GM18507 (cell line): ENCODE measurements around the gene C19orf47.
A peak's percentile ranks its signal among the peaks of the same experiment; 100 is the strongest.

Experiments
- DNase-seq: peaks from one replicate; pipeline ENCODE4 v3.0.0; 2011; ENCODE audit warnings: low read depth; ENCODE audit not compliant: insufficient read length; ENCODE audit errors: extremely low spot score
- FAIRE-seq: peaks from 2 replicates; lab custom pipeline; 2011; peaks lifted over from hg19 to GRCh38; lab: Jason Lieb, UNC

C19orf47 gene

DNA sequence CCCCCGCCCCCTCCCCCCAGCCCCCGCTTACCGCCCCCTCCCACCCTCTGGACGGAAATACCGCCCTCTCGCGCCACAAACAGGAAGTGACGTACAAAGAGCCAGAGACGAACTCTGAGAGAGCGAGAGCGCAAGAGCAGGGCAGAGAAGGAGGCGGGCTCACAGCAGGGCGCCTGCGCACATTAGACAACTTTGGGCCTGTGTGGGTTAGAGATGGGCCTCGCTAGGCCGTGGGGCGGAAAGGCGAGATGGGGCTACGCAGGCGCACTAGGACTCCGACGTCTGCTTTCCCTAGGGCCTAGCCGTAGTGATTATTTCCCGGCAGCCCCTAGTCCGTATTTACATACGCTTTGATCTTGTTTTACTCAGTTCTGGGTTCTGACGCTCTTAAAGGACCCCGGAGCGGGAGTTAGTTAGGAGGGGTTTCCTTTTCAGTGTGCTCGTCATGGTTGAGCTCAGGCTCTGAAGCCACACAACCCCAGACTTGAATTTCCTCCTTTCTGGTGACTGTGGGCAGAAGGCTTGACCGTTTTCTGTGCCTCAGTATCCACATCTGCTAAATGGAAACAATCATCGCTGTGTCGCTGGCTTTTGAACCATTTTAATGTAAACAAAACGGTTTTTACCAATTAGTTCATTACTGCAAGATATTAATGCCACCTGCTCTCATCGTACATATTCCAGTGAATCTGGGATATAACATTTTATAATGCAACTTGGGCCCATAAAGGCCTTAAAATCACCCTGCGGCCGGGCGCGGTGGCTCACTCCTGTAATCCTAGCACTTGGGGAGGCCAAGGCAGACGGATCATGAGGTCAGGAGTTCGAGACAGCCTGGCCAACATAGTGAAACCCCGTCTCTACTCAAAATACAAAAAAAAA, 62.6 kb downstream of the C19orf47 start:
- DNase-seq (peak; percentile 94), FAIRE-seq (peak; percentile 100)

DNA sequence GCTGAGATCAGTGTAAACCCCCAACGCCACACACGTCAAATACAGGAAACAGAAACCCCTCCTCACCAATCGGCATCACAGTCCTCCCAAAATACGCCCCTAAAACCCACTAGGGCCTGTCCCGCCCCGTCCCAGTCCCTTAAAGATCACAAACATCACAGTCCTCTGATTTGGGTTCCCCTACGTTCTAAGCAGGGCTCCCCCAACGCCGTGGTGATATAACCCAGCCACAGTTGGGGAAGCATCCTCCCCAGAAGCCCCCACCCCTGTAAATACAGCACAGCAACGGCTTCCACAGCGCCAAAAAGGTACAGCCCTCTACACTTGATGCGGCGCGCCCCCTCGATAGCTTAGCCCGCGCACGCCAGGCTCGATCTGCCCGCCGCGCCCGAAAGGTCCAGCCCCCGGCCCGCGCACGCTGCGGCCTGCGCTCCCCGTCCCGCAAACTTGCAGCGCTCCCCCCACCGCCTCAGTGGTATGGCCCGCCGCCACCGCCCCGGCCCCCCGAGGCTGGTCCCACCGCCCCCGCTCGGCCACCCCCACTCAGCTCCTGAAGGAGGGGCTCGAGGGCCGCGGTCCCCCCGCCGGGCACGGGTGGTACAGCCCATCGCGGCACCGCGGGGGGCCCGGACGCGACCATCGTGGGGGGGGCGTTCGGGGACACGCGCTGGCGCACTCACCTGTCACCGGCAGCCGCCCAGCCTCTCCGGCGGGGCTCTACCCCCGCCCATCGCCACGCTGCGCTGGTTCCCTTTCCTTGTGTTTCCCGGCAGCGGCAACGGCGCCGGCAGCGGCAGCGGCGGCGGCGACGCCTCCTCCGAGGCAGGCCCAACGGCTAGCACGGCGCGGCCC, 63.5 kb downstream of the C19orf47 start, which contains the start of gene AKT2:
Gene AKT2 (minus strand): TSS at position 845 of the 852 bp plus-strand sequence. CDS start 20,078 bp downstream, outside the sequence.
- FAIRE-seq: no peak
- no peak for DNase-seq

- peak; percentile 80 for FAIRE-seq
- no peak for DNase-seq
Measured at GRCh38 chr19:40284251-40284500, 64.0 kb downstream of the C19orf47 start.

DNA sequence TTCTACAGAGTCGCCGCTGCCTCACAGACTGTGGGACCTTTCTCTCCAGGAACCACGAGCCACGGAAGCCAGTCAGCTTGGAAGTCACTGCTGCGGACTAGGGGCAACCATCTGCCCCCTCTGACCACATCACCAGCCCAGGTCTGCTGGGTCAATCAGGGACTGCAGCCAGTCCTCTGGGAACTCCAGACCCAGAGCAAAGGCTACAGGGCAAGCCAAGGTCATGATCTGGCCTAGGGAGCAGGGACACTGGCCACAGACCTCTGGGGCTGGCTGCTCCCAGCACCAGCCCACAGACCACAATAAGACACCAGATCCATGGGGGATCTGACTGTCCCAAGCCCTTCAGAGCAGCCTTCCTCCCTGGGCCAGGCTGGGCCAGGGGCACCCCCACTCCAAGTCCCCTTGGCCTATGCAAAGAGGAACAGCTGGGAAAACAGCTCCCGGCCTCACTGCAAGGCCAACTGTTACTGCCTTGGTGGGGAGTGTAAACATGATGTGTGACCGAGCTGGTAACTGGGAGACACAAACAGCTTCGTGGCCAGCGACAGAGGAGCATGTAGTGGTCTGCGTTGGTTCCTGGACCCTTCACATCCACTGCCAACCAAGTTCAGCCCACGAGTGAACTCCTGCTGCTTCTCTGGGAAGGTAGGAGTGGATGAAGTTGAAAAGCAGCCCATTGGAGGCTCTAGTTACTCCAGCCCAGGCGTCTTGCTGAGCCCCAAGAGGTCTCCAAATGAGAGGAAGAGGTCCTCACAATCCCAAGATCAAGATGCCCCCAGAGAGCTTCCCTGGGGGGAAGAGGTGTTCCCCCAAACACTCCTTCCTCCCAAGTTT, 64.6 kb downstream of the C19orf47 start:
- FAIRE-seq (no peak), DNase-seq (no peak)

- FAIRE-seq: no peak
Measured at GRCh38 chr19:40282920-40283319, 65.3 kb downstream of the C19orf47 start.

DNA sequence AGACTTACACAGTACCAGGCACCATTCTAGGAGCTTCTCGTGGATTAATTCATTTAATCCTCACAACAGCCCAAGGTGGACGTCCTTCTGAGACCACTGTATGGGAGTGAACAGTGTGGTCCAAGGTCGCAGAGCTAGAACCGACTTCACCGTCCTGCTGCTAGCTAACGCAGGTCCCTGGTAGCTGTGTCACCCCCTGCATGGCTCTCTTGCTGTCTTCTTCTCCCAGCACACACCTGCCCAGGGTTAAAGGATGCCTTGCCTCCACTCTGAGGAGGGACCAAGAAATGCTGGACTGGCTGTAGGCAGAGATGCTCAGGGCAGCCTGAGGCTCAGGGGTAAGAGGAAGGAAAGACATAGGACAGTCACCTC, 66.0 kb downstream of the C19orf47 start:
- DNase-seq: no peak
- FAIRE-seq: no peak

More at GRCh38 chr19:40282920-40283319, 65.3 kb downstream of the C19orf47 start:
- no peak for DNase-seq

GRCh38 chr19:40281381-40282208, 66.6 kb downstream of the C19orf47 start:
- no peak for DNase-seq
- FAIRE-seq: peak; percentile 21

DNA sequence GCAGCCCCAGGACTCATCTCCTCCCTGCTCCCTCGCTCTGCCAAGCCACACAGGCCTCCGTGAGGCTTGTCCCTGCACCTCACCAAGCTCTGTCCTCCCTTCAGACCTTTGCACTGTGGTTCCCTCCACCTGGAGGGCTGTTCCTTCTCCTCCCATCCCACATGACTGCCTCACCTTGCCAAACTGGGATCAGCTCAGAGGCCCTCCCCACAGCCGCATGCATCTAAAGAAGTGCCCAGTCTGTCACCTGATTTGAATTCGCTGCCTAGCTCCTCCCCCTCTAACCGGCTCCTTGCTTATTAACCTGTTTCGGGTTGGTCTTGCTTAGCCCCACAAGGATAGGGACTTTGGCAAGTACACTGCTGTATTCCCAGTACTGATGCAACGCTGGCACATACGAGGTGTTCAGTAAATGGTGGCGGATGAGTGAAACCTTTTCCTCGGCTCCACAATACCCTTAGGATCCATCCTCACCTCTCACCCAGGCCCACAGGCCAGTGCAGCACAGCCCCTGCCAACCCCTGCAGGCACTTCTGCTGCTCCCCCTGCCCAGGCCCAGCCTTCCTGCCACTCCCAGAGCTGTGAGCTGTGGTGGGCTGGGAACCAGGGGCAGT, 67.5 kb downstream of the C19orf47 start:
- DNase-seq (no peak), FAIRE-seq (peak; percentile 35)

DNA sequence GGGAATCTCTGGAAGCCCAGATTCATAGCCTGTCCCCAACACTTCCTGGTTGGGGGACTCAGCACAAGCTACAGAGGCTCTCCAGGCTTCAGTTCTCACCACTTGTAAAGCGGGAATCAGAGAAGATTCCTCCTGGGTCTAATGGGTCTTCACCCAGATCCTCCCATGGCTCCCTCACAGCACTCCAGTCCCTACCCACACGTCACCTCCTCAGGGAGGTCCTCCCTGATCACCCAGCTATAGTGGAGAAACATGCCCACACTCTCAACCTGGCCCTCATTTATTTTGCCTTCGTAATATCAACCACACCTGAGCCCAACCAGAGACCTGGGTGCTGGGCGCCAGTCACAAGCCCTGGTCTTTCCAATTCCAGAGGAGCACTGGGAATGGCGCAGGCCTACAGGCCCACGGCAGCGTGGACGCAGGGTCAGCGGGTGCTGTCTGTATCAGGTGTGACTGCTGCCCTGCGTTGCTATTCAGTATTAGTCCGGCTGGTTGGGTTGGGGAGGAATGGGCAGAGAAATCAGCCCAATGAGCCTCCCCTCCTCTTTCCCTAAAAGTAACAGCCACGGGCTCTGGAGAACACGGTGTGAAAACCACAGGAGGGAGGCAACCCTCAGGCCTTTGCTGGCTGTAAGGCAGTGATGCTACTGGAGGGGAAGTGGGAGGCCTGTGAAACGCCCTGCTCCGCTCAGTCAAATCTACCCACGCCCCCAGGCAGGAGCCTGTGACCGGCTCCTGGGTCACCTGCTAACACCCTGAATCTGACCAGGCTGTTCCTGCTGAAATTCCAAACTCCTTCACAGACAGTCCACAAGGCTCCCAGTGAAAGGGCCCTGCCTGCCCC, 68.2 kb downstream of the C19orf47 start:
- DNase-seq (no peak), FAIRE-seq (peak; percentile 82)

GRCh38 chr19:40279120-40279551, 69.1 kb downstream of the C19orf47 start:
- FAIRE-seq: no peak

DNA sequence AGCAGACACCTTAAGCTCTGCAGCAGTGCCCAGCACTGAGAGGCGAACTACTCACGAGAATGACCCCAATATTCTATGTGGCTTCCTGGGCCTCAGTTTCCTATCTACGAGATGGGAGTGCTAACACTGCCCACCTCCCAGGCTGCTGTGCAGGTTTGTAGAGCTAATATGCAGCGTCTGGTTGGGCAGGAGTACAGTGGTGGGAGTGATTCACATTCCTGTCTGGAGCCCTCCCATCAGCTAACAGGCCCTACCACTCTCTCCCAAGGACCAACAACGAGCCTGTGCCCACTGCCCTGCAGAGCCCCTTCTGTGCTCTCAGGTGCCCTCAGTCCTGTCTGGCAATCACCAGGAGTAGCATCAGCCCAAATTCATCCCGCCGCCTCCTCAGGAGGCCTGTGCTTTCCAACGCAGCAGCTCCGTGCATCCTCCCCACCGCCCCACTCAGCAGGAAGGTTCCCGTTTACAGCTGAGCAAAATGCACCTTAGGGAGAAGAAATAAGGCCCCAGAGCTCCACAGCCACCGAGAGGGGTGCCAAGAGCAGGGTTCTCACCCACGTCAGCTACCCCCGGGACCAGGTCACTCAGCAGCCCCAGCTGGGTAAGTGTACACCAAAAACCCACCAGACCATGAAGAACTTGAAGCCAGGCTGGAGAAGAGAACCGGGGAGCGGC, 69.7 kb downstream of the C19orf47 start:
- no peak for FAIRE-seq

More at GRCh38 chr19:40279120-40279551, 69.1 kb downstream of the C19orf47 start:
- no peak for DNase-seq

DNA sequence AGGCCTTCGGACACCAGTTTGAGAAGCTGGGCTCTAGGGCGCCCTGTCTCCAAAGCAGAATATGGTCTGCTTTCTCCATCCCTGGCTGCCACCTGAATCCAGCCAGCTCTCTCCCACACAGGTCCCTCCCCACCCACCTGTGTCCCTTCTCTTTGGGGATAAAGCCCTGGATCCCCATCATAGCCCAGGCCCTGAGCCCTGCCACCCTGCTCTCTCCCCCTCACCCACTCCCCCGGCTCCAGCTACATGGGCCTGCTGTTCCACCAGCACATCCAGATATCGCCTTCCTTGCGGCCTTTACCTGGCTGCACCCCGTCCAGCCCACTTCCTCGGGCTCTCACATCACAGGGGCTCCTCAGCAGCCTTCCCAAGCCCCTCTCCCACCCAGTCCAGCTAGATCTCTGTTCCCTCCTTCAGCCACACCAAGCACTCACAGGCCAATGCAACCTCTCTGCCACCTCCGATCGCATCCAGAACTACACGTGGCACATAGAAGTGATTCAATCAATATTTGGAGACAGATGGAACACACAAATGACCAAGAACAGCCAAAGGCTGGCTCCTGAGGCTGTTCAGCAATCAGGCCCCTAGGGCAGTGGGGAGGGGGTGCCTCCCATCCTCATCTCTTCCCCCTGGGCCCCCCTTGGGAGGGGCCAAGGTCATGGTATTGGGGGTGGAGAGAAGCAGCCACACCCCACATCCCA, 70.7 kb downstream of the C19orf47 start:
- FAIRE-seq: no peak
- no peak for DNase-seq

More for the DNA sequence above, 69.7 kb downstream of the C19orf47 start:
- DNase-seq: no peak

- FAIRE-seq: peak; percentile 72
- no peak for DNase-seq
Measured at GRCh38 chr19:40274585-40275544, 73.3 kb downstream of the C19orf47 start.

DNA sequence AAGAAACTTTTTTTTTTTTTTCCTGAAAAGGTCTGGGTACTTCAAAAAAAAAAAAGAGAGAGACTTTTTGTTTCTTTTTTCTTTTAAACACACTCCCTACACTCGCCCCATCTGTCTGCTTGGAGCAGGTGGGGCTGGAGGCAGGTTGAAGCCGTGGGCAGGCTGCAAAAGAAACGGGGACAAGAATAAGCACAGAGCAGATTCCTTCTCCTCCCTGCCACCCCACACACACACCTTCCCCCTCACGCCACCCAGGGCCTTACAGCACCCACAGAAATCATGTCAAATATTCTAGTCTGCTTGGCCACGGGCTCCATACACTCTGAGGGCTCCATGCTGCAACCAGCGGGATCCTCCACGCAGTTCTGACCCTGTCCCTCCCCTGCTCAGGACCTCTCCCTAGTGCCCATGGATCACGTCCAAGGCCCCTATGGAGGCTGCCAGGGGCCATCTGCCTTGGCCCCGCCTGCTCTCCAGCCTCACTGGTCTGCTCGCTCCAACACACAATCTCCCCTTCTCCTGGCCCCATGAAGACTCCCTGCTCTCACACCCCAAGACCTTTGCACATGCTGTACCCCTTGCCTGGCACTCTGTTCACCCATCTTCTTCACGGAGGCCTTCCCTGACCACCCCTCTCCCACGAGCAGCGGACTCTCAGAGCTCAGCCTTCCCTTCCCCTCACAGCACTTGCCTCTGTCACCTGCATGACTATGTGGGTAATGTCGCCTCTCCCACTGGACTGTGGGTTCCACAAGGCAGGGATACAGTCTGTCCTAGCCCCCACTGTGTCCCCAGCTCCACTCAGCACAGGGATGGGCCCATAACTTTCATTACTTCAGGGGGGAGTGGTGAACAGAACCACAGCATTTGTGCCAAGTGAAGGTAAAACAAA, 74.5 kb downstream of the C19orf47 start:
- no peak for FAIRE-seq

More for the DNA sequence above, 74.5 kb downstream of the C19orf47 start:
- DNase-seq: no peak
